GM23338 (cell line): ENCODE data around the gene PDE1C. TPM values are rescaled to one million over a fixed set of nuclear protein-coding genes. Genes with fewer than 3 reads are reported as not detected.

Experiments
- ATAC-seq: fragments of 200-7000 bp; cut with Tn5 transposase; 3 replicates; pipeline ENCODE4 v1.9.1; 2020
- DNase-seq: peaks from one replicate; pipeline ENCODE4 v3.0.0-alpha.2; 2015; ENCODE audit warnings: low spot score
- H2AFZ ChIP-seq: fragments of 200-600 bp; sonication (generic); 2 replicates; pipeline ENCODE4 v1.8.0; 2016; ENCODE audit warnings: antibody characterized with exemption, mild to moderate bottlenecking, moderate library complexity
- H3F3A ChIP-seq: fragments of 200-600 bp; sonication (generic); replicated peaks from 2 replicates; pipeline ENCODE4 v1.8.0; 2017; ENCODE audit warnings: antibody characterized with exemption, mixed run types, low read depth
- H3K27ac ChIP-seq: fragments of 200-600 bp; sonication (generic); 2 replicates; pipeline ENCODE4 v1.6.1; 2016; ENCODE audit warnings: low read depth
- H3K27me3 ChIP-seq: fragments of 200-600 bp; sonication (generic); 2 replicates; pipeline ENCODE4 v1.8.0; 2016; ENCODE audit warnings: mild to moderate bottlenecking, mixed run types, moderate library complexity; ENCODE audit not compliant: insufficient read depth
- H3K36me3 ChIP-seq: fragments of 200-600 bp; sonication (generic); 2 replicates; pipeline ENCODE4 v1.8.0; 2016; ENCODE audit warnings: mild to moderate bottlenecking; ENCODE audit not compliant: insufficient read depth
- H3K4me1 ChIP-seq: fragments of 200-600 bp; sonication (generic); 2 replicates; pipeline ENCODE4 v1.8.0; 2016; ENCODE audit warnings: mild to moderate bottlenecking, moderate library complexity; ENCODE audit not compliant: insufficient read depth
- H3K4me2 ChIP-seq: fragments of 200-600 bp; sonication (generic); 2 replicates; pipeline ENCODE4 v1.7.1; 2017; ENCODE audit warnings: mixed run types
- H3K4me3 ChIP-seq: fragments of 200-600 bp; sonication (generic); 2 replicates; pipeline ENCODE4 v1.6.1; 2016; ENCODE audit warnings: mixed run types
- H3K79me2 ChIP-seq: fragments of 200-600 bp; sonication (generic); replicated peaks from 2 replicates; pipeline ENCODE4 v1.8.0; 2017; ENCODE audit warnings: mild to moderate bottlenecking; ENCODE audit not compliant: insufficient read depth
- H3K9me2 ChIP-seq: fragments of 200-600 bp; sonication (generic); 2 replicates; pipeline ENCODE4 v1.8.0; 2017; ENCODE audit not compliant: insufficient read depth
- H4K20me1 ChIP-seq: fragments of 200-600 bp; sonication (generic); replicated peaks from 2 replicates; pipeline ENCODE4 v1.8.0; 2017; ENCODE audit warnings: mild to moderate bottlenecking; ENCODE audit not compliant: insufficient read depth
- H3K27ac Mint-ChIP-seq: 2 replicates; pipeline ENCODE4 v1.8.0; 2020; ENCODE audit warnings: inconsistent platforms, mild to moderate bottlenecking, moderate library complexity, mixed read lengths
- H3K27me3 Mint-ChIP-seq: 3 replicates; pipeline ENCODE4 v1.8.0; 2022; ENCODE audit warnings: low read depth, mild to moderate bottlenecking, moderate library complexity, mixed read lengths, inconsistent platforms; ENCODE audit not compliant: insufficient read depth, poor library complexity
- H3K36me3 Mint-ChIP-seq: 3 replicates; pipeline ENCODE4 v1.8.0; 2021; ENCODE audit warnings: low read depth, mild to moderate bottlenecking, inconsistent platforms, moderate library complexity, mixed read lengths
- H3K4me1 Mint-ChIP-seq: 3 replicates; pipeline ENCODE4 v1.8.0; 2020; ENCODE audit warnings: mild to moderate bottlenecking, inconsistent platforms, mixed read lengths
- H3K4me3 Mint-ChIP-seq: 3 replicates; pipeline ENCODE4 v1.8.0; 2021; ENCODE audit warnings: moderate library complexity, mild to moderate bottlenecking, inconsistent platforms, mixed read lengths
- H3K9me3 Mint-ChIP-seq: 3 replicates; pipeline ENCODE4 v1.8.0; 2020; ENCODE audit warnings: moderate library complexity, mild to moderate bottlenecking, inconsistent platforms, mixed read lengths
- CREB1 ChIP-seq: fragments of 250-450 bp; sonication (Bioruptor Pico); IDR thresholded peaks from 2 replicates; pipeline ENCODE4 v1.5.0; 2020; ENCODE audit warnings: low read depth, mild to moderate bottlenecking, moderate library complexity
- EZH2 ChIP-seq: fragments of 200-600 bp; sonication (generic); IDR thresholded peaks from one replicate; pipeline ENCODE4 v1.8.0; 2017; ENCODE audit warnings: antibody characterized with exemption, mild to moderate bottlenecking, low read depth; ENCODE audit not compliant: unreplicated experiment
- EZH2phosphoT487 ChIP-seq: fragments of 200-600 bp; sonication (generic); IDR thresholded peaks from one replicate; pipeline ENCODE4 v1.8.1; 2018; ENCODE audit warnings: antibody characterized with exemption; ENCODE audit not compliant: unreplicated experiment
- JUNB ChIP-seq: IDR thresholded peaks from one replicate; pipeline ENCODE4 v1.6.1; 2016; ENCODE audit warnings: antibody characterized with exemption; ENCODE audit not compliant: unreplicated experiment
- NANOG ChIP-seq: IDR thresholded peaks from 2 replicates; pipeline ENCODE4 v1.6.1; 2016; ENCODE audit warnings: antibody characterized with exemption, borderline replicate concordance
- POLR2AphosphoS5 ChIP-seq: IDR thresholded peaks from 2 replicates; pipeline ENCODE4 v1.6.1; 2016; ENCODE audit warnings: antibody characterized with exemption, low read depth
- STAT1 ChIP-seq: IDR thresholded peaks from one replicate; pipeline ENCODE4 v1.6.1; 2016; ENCODE audit warnings: antibody characterized with exemption; ENCODE audit not compliant: unreplicated experiment
- ZNF114 ChIP-seq: fragments of 250-450 bp; sonication (Bioruptor Pico); IDR thresholded peaks from 2 replicates; pipeline ENCODE4 v1.5.0; 2020; ENCODE audit warnings: mild to moderate bottlenecking, moderate library complexity
- ZNF331 ChIP-seq: fragments of 250-450 bp; sonication (Bioruptor Pico); IDR thresholded peaks from 2 replicates; pipeline ENCODE4 v1.5.0; 2020; ENCODE audit warnings: low read depth, mild to moderate bottlenecking, moderate library complexity
- polyA plus RNA-seq: library from polyadenylated mRNA; unstranded; fragments of >200 nt; fragmentation: Nextera tagmentation; extraction: Ambion mirVana; gene quantifications from 2 replicates; pipeline ENCODE4 v1.2.1, GENCODE V29; 2016
- total RNA-seq: library from RNA; depleted of rRNA; stranded (reverse); fragments of >200 nt; shearing (Covaris generic); gene quantifications from 2 replicates; pipeline ENCODE4 v1.2.3, GENCODE V29; 2014
- TF ChIP-seq, protein P1 (sequence below): fragments of 250-450 bp; sonication (Bioruptor Pico); IDR thresholded peaks from 2 replicates; pipeline ENCODE4 v1.5.0; 2020; ENCODE audit warnings: mild to moderate bottlenecking, moderate library complexity
- TF ChIP-seq, protein P2 (sequence below), 2 experiments: fragments of 200-600 bp in 1 of 2; sonication (generic) in 1 of 2; conservative IDR thresholded peaks; 2 replicates each; pipeline versions ENCODE4 v1.5.1 to v1.6.1; 2016 to 2017; ENCODE audit warnings: antibody characterized with exemption in 2 of 2, low read depth in 2 of 2, mild to moderate bottlenecking in 2 of 2, moderate library complexity in 1 of 2
- TF ChIP-seq, protein P3 (sequence below): IDR thresholded peaks from one replicate; pipeline ENCODE4 v1.6.1; 2018; ENCODE audit warnings: antibody characterized with exemption; ENCODE audit not compliant: unreplicated experiment
- TF ChIP-seq, protein P4 (sequence below): IDR thresholded peaks from 2 replicates; pipeline ENCODE4 v1.6.1; 2016; ENCODE audit warnings: antibody characterized with exemption

Gene PDE1C
- total and polyA plus RNA-seq, 2 experiments from 2014 or later: 0.28 TPM; not detected in 1

DNA sequence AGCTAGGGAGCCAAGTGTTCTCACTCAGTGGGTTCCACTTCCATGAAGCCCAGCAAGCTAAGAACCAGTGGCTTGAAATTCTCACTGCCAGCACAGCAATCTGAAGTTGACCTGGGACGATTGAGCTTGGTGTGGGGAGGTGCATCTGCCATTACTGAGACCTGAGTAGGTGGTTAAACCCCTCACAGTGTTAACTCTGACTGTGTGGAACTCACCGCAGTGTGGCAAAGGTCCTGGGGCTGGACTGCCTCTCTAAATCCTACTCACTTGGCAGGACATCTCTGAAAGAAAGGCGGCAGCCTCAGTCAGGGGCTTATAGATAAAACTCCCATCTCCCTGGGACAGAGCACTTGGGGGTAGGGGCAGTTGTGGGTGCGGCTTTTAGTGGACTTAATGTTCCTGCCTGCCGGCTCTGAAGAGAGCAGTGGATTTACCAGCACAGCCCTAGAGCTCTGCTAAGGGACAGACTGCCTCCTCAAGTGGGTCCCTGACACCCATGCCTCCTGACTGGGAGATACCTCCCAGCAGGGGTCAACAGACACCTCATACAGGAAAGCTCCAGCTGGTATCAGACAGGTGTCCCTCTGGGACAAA, 143.1 kb downstream of the PDE1C start:
- Histone ChIP-seq H3K36me3 (no peaks in the 10 kb centered on the region), H4K20me1 (no peaks in the 10 kb centered on the region), H3F3A (no peaks in the 10 kb centered on the region), H3K9me2 (no peaks in the 10 kb centered on the region), H3K27ac (no peak overlapping the region), H3K79me2 (no peaks in the 10 kb centered on the region), H2AFZ (no peak overlapping the region), H3K4me2 (no peak overlapping the region), H3K4me3 (no peak overlapping the region), H3K4me1 (no peaks in the 10 kb centered on the region), H3K27me3 (no peaks in the 10 kb centered on the region; the same call in 1 of the 2 replicates)
- DNase-seq (no peak), ATAC-seq (no peak)
- Mint-ChIP-seq H3K9me3 (no peaks in the 10 kb centered on the region), H3K4me1 (no peaks in the 10 kb centered on the region), H3K4me3 (no peak overlapping the region), H3K27me3 (no peaks in the 10 kb centered on the region), H3K36me3 (no peaks in the 10 kb centered on the region), H3K27ac (no peak overlapping the region)
- TF ChIP-seq, protein P1, sequence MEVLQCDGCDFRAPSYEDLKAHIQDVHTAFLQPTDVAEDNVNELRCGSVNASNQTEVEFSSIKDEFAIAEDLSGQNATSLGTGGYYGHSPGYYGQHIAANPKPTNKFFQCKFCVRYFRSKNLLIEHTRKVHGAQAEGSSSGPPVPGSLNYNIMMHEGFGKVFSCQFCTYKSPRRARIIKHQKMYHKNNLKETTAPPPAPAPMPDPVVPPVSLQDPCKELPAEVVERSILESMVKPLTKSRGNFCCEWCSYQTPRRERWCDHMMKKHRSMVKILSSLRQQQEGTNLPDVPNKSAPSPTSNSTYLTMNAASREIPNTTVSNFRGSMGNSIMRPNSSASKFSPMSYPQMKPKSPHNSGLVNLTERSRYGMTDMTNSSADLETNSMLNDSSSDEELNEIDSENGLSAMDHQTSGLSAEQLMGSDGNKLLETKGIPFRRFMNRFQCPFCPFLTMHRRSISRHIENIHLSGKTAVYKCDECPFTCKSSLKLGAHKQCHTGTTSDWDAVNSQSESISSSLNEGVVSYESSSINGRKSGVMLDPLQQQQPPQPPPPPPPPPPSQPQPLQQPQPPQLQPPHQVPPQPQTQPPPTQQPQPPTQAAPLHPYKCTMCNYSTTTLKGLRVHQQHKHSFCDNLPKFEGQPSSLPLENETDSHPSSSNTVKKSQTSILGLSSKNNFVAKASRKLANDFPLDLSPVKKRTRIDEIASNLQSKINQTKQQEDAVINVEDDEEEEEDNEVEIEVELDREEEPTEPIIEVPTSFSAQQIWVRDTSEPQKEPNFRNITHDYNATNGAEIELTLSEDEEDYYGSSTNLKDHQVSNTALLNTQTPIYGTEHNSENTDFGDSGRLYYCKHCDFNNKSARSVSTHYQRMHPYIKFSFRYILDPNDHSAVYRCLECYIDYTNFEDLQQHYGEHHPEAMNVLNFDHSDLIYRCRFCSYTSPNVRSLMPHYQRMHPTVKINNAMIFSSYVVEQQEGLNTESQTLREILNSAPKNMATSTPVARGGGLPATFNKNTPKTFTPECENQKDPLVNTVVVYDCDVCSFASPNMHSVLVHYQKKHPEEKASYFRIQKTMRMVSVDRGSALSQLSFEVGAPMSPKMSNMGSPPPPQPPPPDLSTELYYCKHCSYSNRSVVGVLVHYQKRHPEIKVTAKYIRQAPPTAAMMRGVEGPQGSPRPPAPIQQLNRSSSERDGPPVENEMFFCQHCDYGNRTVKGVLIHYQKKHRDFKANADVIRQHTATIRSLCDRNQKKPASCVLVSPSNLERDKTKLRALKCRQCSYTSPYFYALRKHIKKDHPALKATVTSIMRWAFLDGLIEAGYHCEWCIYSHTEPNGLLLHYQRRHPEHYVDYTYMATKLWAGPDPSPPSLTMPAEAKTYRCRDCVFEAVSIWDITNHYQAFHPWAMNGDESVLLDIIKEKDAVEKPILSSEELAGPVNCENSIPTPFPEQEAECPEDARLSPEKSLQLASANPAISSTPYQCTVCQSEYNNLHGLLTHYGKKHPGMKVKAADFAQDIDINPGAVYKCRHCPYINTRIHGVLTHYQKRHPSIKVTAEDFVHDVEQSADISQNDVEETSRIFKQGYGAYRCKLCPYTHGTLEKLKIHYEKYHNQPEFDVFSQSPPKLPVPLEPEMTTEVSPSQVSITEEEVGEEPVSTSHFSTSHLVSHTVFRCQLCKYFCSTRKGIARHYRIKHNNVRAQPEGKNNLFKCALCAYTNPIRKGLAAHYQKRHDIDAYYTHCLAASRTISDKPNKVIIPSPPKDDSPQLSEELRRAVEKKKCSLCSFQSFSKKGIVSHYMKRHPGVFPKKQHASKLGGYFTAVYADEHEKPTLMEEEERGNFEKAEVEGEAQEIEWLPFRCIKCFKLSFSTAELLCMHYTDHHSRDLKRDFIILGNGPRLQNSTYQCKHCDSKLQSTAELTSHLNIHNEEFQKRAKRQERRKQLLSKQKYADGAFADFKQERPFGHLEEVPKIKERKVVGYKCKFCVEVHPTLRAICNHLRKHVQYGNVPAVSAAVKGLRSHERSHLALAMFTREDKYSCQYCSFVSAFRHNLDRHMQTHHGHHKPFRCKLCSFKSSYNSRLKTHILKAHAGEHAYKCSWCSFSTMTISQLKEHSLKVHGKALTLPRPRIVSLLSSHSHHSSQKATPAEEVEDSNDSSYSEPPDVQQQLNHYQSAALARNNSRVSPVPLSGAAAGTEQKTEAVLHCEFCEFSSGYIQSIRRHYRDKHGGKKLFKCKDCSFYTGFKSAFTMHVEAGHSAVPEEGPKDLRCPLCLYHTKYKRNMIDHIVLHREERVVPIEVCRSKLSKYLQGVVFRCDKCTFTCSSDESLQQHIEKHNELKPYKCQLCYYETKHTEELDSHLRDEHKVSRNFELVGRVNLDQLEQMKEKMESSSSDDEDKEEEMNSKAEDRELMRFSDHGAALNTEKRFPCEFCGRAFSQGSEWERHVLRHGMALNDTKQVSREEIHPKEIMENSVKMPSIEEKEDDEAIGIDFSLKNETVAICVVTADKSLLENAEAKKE (CRISPR knock-in tag): no peak
- TF ChIP-seq ZNF114 (CRISPR knock-in tag) (no peak), CREB1 (CRISPR knock-in tag) (no peak), JUNB (no peak), EZH2phosphoT487 (no peak), STAT1 (no peak), POLR2AphosphoS5 (no peak), NANOG (no peak), ZNF331 (CRISPR knock-in tag) (no peak), EZH2 (no peak)
- TF ChIP-seq, protein P2, sequence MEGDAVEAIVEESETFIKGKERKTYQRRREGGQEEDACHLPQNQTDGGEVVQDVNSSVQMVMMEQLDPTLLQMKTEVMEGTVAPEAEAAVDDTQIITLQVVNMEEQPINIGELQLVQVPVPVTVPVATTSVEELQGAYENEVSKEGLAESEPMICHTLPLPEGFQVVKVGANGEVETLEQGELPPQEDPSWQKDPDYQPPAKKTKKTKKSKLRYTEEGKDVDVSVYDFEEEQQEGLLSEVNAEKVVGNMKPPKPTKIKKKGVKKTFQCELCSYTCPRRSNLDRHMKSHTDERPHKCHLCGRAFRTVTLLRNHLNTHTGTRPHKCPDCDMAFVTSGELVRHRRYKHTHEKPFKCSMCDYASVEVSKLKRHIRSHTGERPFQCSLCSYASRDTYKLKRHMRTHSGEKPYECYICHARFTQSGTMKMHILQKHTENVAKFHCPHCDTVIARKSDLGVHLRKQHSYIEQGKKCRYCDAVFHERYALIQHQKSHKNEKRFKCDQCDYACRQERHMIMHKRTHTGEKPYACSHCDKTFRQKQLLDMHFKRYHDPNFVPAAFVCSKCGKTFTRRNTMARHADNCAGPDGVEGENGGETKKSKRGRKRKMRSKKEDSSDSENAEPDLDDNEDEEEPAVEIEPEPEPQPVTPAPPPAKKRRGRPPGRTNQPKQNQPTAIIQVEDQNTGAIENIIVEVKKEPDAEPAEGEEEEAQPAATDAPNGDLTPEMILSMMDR (conservative IDR thresholded peaks at IDR 0.05; ENCODE audit: low read depth in 2 of 2): no peak
- TF ChIP-seq, protein P3, sequence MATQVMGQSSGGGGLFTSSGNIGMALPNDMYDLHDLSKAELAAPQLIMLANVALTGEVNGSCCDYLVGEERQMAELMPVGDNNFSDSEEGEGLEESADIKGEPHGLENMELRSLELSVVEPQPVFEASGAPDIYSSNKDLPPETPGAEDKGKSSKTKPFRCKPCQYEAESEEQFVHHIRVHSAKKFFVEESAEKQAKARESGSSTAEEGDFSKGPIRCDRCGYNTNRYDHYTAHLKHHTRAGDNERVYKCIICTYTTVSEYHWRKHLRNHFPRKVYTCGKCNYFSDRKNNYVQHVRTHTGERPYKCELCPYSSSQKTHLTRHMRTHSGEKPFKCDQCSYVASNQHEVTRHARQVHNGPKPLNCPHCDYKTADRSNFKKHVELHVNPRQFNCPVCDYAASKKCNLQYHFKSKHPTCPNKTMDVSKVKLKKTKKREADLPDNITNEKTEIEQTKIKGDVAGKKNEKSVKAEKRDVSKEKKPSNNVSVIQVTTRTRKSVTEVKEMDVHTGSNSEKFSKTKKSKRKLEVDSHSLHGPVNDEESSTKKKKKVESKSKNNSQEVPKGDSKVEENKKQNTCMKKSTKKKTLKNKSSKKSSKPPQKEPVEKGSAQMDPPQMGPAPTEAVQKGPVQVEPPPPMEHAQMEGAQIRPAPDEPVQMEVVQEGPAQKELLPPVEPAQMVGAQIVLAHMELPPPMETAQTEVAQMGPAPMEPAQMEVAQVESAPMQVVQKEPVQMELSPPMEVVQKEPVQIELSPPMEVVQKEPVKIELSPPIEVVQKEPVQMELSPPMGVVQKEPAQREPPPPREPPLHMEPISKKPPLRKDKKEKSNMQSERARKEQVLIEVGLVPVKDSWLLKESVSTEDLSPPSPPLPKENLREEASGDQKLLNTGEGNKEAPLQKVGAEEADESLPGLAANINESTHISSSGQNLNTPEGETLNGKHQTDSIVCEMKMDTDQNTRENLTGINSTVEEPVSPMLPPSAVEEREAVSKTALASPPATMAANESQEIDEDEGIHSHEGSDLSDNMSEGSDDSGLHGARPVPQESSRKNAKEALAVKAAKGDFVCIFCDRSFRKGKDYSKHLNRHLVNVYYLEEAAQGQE: no peak
- TF ChIP-seq, protein P4, sequence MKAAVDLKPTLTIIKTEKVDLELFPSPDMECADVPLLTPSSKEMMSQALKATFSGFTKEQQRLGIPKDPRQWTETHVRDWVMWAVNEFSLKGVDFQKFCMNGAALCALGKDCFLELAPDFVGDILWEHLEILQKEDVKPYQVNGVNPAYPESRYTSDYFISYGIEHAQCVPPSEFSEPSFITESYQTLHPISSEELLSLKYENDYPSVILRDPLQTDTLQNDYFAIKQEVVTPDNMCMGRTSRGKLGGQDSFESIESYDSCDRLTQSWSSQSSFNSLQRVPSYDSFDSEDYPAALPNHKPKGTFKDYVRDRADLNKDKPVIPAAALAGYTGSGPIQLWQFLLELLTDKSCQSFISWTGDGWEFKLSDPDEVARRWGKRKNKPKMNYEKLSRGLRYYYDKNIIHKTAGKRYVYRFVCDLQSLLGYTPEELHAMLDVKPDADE: no peak
